ENCODE results near the gene MEX3A.

Gene MEX3A

DNA sequence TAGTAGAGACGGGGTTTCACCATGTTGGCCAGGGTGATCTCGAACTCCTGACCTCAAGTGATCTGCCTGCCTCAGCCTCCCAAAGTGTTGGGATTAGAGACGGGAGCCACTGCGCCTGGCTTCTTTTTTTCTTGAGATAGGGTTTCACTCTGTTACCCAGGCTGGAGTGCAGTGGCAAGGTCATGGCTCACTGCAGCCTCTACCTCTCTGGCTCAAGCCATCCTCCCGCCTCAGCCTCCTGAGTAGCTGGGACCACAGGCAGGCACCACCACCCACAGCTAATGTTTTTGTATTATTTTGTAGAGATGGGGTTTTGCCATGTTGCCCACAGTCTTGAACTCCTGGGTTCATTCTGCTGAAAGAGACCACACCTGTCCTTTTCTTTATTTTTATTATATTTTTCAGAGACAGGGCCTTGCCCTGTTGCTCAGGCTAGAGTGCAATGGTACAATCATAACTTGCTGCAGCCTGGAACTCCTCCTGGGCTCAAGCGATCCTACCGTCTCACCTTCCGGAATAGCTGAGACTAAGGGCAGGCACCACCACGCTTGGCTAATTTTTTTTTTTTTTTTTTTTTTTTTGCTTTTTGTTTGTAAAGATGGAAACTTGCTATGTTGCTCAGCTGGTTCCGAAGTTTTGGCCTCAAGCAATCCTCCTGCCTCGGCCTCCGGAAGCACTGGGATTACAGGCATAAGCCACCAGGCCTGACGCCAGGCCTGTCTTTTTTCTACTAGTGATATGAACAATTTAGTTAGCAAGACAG is 35.3 kb upstream of the MEX3A start:
- TF ChIP-seq ZBTB7A (IDR thresholded peaks at IDR 0.05; ENCODE audit: low read depth) (no peak), RAD21 (IDR thresholded peaks at IDR 0.05; ENCODE audit: low read depth) (no peak), YY1 (IDR thresholded peaks at IDR 0.05; ENCODE audit: low read depth) (no peak), FOXM1 (IDR thresholded peaks at IDR 0.05; ENCODE audit: borderline replicate concordance, low read depth) (no peak), CREB1 (IDR thresholded peaks at IDR 0.05; ENCODE audit: low read depth) (no peak), USF1 (IDR thresholded peaks at IDR 0.05) (no peak), TAF1 (IDR thresholded peaks at IDR 0.05; ENCODE audit: low read depth) (no peak), NFIC (IDR thresholded peaks at IDR 0.05) (no peak), EGR1 (IDR thresholded peaks at IDR 0.05) (no peak), TCF12 (IDR thresholded peaks at IDR 0.05; ENCODE audit: low read depth) (no peak), REST (IDR thresholded peaks at IDR 0.05; ENCODE audit: low read depth) (no peak), CEBPB (IDR thresholded peaks at IDR 0.05) (no peak), TEAD4 (IDR thresholded peaks at IDR 0.05) (no peak), MAX (IDR thresholded peaks at IDR 0.05) (no peak)

- TF ChIP-seq ZBTB7A (IDR thresholded peaks at IDR 0.05; ENCODE audit: low read depth) (no peak), CREB1 (IDR thresholded peaks at IDR 0.05; ENCODE audit: low read depth) (no peak), REST (IDR thresholded peaks at IDR 0.05; ENCODE audit: low read depth) (no peak), TEAD4 (IDR thresholded peaks at IDR 0.05) (peak; percentile 94), CEBPB (IDR thresholded peaks at IDR 0.05) (no peak), YY1 (IDR thresholded peaks at IDR 0.05; ENCODE audit: low read depth) (no peak), NFIC (IDR thresholded peaks at IDR 0.05) (peak; percentile 69), USF1 (IDR thresholded peaks at IDR 0.05) (no peak)
Measured at GRCh38 chr1:156115514-156116374, 33.5 kb upstream of the MEX3A start.

DNA sequence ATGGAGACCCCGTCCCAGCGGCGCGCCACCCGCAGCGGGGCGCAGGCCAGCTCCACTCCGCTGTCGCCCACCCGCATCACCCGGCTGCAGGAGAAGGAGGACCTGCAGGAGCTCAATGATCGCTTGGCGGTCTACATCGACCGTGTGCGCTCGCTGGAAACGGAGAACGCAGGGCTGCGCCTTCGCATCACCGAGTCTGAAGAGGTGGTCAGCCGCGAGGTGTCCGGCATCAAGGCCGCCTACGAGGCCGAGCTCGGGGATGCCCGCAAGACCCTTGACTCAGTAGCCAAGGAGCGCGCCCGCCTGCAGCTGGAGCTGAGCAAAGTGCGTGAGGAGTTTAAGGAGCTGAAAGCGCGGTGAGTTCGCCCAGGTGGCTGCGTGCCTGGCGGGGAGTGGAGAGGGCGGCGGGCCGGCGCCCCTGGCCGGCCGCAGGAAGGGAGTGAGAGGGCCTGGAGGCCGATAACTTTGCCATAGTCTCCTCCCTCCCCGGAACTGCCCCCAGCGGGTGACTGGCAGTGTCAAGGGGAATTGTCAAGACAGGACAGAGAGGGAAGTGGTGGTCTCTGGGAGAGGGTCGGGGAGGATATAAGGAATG is 32.8 kb upstream of the MEX3A start:
- TF ChIP-seq MAX (IDR thresholded peaks at IDR 0.05) (peak; percentile 21; the same call in 1 of the 2 replicates), RAD21 (IDR thresholded peaks at IDR 0.05; ENCODE audit: low read depth) (no peak)

GRCh38 chr1:156114101-156114918 is 32.0 kb upstream of the MEX3A start, which contains the start of gene LMNA:
TSS of gene LMNA (plus strand) at chr1:156114711. CDS start at chr1:156114919, 208 bp downstream.
- TF ChIP-seq MAX (IDR thresholded peaks at IDR 0.05) (peak; percentile 75), USF1 (IDR thresholded peaks at IDR 0.05) (peak; percentile 85), NFIC (IDR thresholded peaks at IDR 0.05) (peak; percentile 84), YY1 (IDR thresholded peaks at IDR 0.05; ENCODE audit: low read depth) (0 out of 2 replicates have a peak, but pooled peaks have one; percentile 28), ZBTB7A (IDR thresholded peaks at IDR 0.05; ENCODE audit: low read depth) (peak; percentile 97), EP300 (IDR thresholded peaks at IDR 0.05; ENCODE audit: borderline replicate concordance) (peak; percentile 79), CEBPB (IDR thresholded peaks at IDR 0.05) (no peak), REST (IDR thresholded peaks at IDR 0.05; ENCODE audit: low read depth) (no peak), CREB1 (IDR thresholded peaks at IDR 0.05; ENCODE audit: low read depth) (no peak), TEAD4 (IDR thresholded peaks at IDR 0.05) (peak; percentile 63), FOXM1 (IDR thresholded peaks at IDR 0.05; ENCODE audit: borderline replicate concordance, low read depth) (no peak), EGR1 (IDR thresholded peaks at IDR 0.05) (peak; percentile 38; the same call in 1 of the 2 replicates), TAF1 (IDR thresholded peaks at IDR 0.05; ENCODE audit: low read depth) (peak; percentile 88), TCF12 (IDR thresholded peaks at IDR 0.05; ENCODE audit: low read depth) (peak; percentile 78)

Data from Ishikawa (cell line).